ENCODE results near the gene KIF26B.

KIF26B gene

DNA sequence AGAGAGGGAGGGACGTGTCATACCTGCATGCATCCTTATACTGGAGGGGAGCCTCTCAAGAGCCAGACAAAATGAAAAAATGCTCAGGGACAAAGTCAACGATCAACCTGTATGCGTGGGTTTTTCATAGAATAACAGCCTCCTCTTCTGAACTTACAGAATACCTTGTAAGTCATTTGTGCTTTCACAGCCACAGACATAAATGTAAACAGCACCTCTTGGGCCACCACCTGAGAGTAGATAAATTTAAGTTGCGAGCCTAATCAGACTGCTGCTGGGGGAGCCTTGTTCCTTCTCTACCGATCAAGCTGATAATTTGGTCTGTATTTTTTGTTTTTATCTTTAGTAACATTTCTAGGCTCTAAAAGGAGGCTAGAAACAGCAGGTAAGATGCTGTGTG, 223.1 kb downstream of the KIF26B start:
- no peak overlapping the region for H3K4me2 ChIP-seq (ENCODE audit: low read depth, low read length)
- no peaks in the 10 kb centered on the region for H4K20me1 ChIP-seq (ENCODE audit: insufficient read depth, low read length)
- no peaks in the 10 kb centered on the region for H3F3A ChIP-seq (ENCODE audit: insufficient read depth, low read length)
- H3K9ac ChIP-seq (ENCODE audit: low read length), result no peak overlapping the region
- H2AFZ ChIP-seq (ENCODE audit: low read length), result no peak overlapping the region
- no peak overlapping the region for H3K4me3 ChIP-seq (ENCODE audit: low read length)
- H3K27me3 ChIP-seq (replicated peaks; ENCODE audit: insufficient read depth, low read length), result no peaks in the 10 kb centered on the region
- no peaks in the 10 kb centered on the region for H3K9me2 ChIP-seq (replicated peaks; ENCODE audit: insufficient read depth, low read length)
- H3K9me3 ChIP-seq (replicated peaks; ENCODE audit: insufficient read depth, low read length), result no peaks in the 10 kb centered on the region
- no peak for DNase-seq
- no peaks in the 10 kb centered on the region for H3K36me3 ChIP-seq (replicated peaks; ENCODE audit: insufficient read depth, low read length)
- H3K4me1 ChIP-seq (ENCODE audit: low read length), result no peaks in the 10 kb centered on the region
- TF ChIP-seq EZH2 (optimal IDR thresholded peaks at IDR 0.05; ENCODE audit: low read depth, low read length) (no peak), EZH2phosphoT487 (IDR thresholded peaks at IDR 0.05; ENCODE audit: low read length) (no peak)
- TF ChIP-seq, protein P1, sequence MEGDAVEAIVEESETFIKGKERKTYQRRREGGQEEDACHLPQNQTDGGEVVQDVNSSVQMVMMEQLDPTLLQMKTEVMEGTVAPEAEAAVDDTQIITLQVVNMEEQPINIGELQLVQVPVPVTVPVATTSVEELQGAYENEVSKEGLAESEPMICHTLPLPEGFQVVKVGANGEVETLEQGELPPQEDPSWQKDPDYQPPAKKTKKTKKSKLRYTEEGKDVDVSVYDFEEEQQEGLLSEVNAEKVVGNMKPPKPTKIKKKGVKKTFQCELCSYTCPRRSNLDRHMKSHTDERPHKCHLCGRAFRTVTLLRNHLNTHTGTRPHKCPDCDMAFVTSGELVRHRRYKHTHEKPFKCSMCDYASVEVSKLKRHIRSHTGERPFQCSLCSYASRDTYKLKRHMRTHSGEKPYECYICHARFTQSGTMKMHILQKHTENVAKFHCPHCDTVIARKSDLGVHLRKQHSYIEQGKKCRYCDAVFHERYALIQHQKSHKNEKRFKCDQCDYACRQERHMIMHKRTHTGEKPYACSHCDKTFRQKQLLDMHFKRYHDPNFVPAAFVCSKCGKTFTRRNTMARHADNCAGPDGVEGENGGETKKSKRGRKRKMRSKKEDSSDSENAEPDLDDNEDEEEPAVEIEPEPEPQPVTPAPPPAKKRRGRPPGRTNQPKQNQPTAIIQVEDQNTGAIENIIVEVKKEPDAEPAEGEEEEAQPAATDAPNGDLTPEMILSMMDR (IDR thresholded peaks at IDR 0.05; ENCODE audit: low read length), result no peak
- no peak overlapping the region for H3K27ac ChIP-seq (ENCODE audit: low read length)
- no peaks in the 10 kb centered on the region for H3K79me2 ChIP-seq (ENCODE audit: low read length)

DNA sequence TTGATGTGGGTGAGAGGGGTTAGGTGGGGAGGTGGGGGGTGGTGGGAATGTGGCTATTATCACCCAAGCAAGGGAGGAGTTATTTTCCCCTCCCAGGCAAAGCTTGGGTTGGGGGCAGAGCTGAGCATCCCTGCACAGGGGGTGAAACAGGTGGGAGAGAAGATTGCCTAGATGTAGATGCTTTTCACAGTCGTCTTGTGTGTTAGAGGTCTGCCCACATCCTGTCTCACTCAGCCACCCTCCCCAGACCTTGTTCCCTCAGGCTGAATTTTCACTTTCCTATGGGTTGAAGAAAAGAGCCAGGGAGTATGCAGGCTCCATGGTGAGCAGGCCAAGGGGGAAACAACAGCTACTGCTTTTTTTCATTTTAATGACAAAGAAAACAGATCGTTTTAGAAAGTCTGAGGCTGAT, 223.5 kb downstream of the KIF26B start:
- TF ChIP-seq, protein P1 (IDR thresholded peaks at IDR 0.05; ENCODE audit: low read length), result no peak
- TF ChIP-seq EZH2 (optimal IDR thresholded peaks at IDR 0.05; ENCODE audit: low read depth, low read length), result no peak
- TF ChIP-seq EZH2phosphoT487 (IDR thresholded peaks at IDR 0.05; ENCODE audit: low read length), result no peak
- H3K4me2 ChIP-seq (ENCODE audit: low read depth, low read length), result no peak overlapping the region
- no peaks in the 10 kb centered on the region for H3K36me3 ChIP-seq (replicated peaks; ENCODE audit: insufficient read depth, low read length)
- H3K9me2 ChIP-seq (replicated peaks; ENCODE audit: insufficient read depth, low read length), result no peaks in the 10 kb centered on the region
- H3K4me1 ChIP-seq (ENCODE audit: low read length), result no peaks in the 10 kb centered on the region
- no peak overlapping the region for H3K27ac ChIP-seq (ENCODE audit: low read length)
- peak; percentile 42 for DNase-seq
- no peak overlapping the region for H2AFZ ChIP-seq (ENCODE audit: low read length)
- H3K9ac ChIP-seq (ENCODE audit: low read length), result no peak overlapping the region
- H3K27me3 ChIP-seq (replicated peaks; ENCODE audit: insufficient read depth, low read length), result no peaks in the 10 kb centered on the region
- H3K9me3 ChIP-seq (replicated peaks; ENCODE audit: insufficient read depth, low read length), result no peaks in the 10 kb centered on the region
- no peaks in the 10 kb centered on the region for H3K79me2 ChIP-seq (ENCODE audit: low read length)
- H4K20me1 ChIP-seq (ENCODE audit: insufficient read depth, low read length), result no peaks in the 10 kb centered on the region
- no peak overlapping the region for H3K4me3 ChIP-seq (ENCODE audit: low read length)
- no peaks in the 10 kb centered on the region for H3F3A ChIP-seq (ENCODE audit: insufficient read depth, low read length)

DNA sequence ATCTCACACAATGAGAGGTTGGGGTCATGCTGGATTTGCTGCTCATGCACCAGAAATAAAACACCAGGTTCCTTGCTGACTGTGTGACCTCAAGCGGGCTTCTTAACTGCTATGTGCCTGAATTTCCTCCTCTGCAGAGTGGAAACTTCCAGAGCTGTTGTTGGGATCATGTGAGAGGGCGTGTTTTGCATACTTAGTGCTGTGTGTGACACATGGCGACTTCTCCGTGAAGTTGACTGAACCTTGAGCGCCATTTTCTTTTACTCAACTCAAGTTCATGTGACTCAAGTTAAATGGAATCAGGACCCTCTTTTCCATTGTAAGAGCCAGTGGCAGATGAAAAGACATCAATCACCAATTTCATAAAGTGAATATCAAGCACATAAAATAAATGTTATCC, 224.0 kb downstream of the KIF26B start:
- Histone ChIP-seq H3K9me2 (replicated peaks; ENCODE audit: insufficient read depth, low read length) (no peaks in the 10 kb centered on the region), H3F3A (ENCODE audit: insufficient read depth, low read length) (no peaks in the 10 kb centered on the region), H3K9me3 (replicated peaks; ENCODE audit: insufficient read depth, low read length) (no peaks in the 10 kb centered on the region), H3K9ac (ENCODE audit: low read length) (no peak overlapping the region), H3K4me1 (ENCODE audit: low read length) (no peaks in the 10 kb centered on the region), H3K36me3 (replicated peaks; ENCODE audit: insufficient read depth, low read length) (no peaks in the 10 kb centered on the region), H3K79me2 (ENCODE audit: low read length) (no peaks in the 10 kb centered on the region), H3K27ac (ENCODE audit: low read length) (no peak overlapping the region), H2AFZ (ENCODE audit: low read length) (no peak overlapping the region), H3K27me3 (replicated peaks; ENCODE audit: insufficient read depth, low read length) (no peaks in the 10 kb centered on the region), H3K4me2 (ENCODE audit: low read depth, low read length) (no peak overlapping the region), H3K4me3 (ENCODE audit: low read length) (no peak overlapping the region), H4K20me1 (ENCODE audit: insufficient read depth, low read length) (no peaks in the 10 kb centered on the region)
- TF ChIP-seq, protein P1 (IDR thresholded peaks at IDR 0.05; ENCODE audit: low read length), result no peak
- TF ChIP-seq EZH2 (optimal IDR thresholded peaks at IDR 0.05; ENCODE audit: low read depth, low read length) (no peak), EZH2phosphoT487 (IDR thresholded peaks at IDR 0.05; ENCODE audit: low read length) (no peak)
- DNase-seq, result no peak

Measured in MM.1S (cell line).